Fibroblast of skin of left quadriceps (primary cell): ENCODE results near the gene GPLD1.
"Not testable (repeated sequence)": the region's sequence is repeated elsewhere in the genome, so short reads cannot be mapped to it uniquely, and the experiment has no call there.

ENCODE experiments used
- DNase-seq, 2 experiments: peaks; one replicate each; pipeline ENCODE4 v3.0.0-alpha.2; 2013; ENCODE audit warnings: low read depth in 2 of 2

The GPLD1 gene

GRCh38 chr6:24414531-24414930, 74.8 kb downstream of the GPLD1 start:
- DNase-seq, result not testable (repeated sequence)

- DNase-seq, result no peak
These were observed 77.1 kb downstream of the GPLD1 start for GRCh38 chr6:24412294-24412693.

GRCh38 chr6:24410622-24411021, 78.8 kb downstream of the GPLD1 start:
- no peak for DNase-seq

GRCh38 chr6:24408719-24409410, 80.5 kb downstream of the GPLD1 start:
- DNase-seq, result no peak

GRCh38 chr6:24405262-24405661, 84.1 kb downstream of the GPLD1 start:
- DNase-seq, result no peak

GRCh38 chr6:24403501-24403824, 85.9 kb downstream of the GPLD1 start:
- no peak for DNase-seq

- peak; percentile 25 to 40 for DNase-seq
These were observed 86.5 kb downstream of the GPLD1 start, which contains the start of gene MRS2 for GRCh38 chr6:24402697-24403500. TSS of gene MRS2 (plus strand) at chr6:24402936. CDS start at chr6:24403047, 111 bp downstream.

- DNase-seq, result no peak
These were observed 87.9 kb downstream of the GPLD1 start for GRCh38 chr6:24401458-24401857.

GRCh38 chr6:24400045-24401039, 89.0 kb downstream of the GPLD1 start:
- not testable (repeated sequence) for DNase-seq

- no peak for DNase-seq
These were observed 91.7 kb downstream of the GPLD1 start for GRCh38 chr6:24397631-24398030.

GRCh38 chr6:24396824-24397223, 92.6 kb downstream of the GPLD1 start:
- no peak for DNase-seq

GRCh38 chr6:24394780-24395437, 94.5 kb downstream of the GPLD1 start:
- DNase-seq, result peak; percentile 9 to 16

- DNase-seq, result no peak
These were observed 95.2 kb downstream of the GPLD1 start for GRCh38 chr6:24394061-24394779.

- no peak for DNase-seq
These were observed 97.5 kb downstream of the GPLD1 start for GRCh38 chr6:24391756-24392405.

GRCh38 chr6:24391208-24391607, 98.2 kb downstream of the GPLD1 start:
- DNase-seq, result no peak

GRCh38 chr6:24387818-24388217, 101.6 kb downstream of the GPLD1 start:
- no peak for DNase-seq

- no peak for DNase-seq
These were observed 103.7 kb downstream of the GPLD1 start for GRCh38 chr6:24385536-24386269.

GRCh38 chr6:24384369-24385130, 104.8 kb downstream of the GPLD1 start:
- not testable (repeated sequence) for DNase-seq
